GM19455 (cell line): ENCODE results near the gene POP7.
"Not testable (repeated sequence)": the region's sequence is repeated elsewhere in the genome, so short reads cannot be mapped to it uniquely, and the experiment has no call there.

Source experiments
- ATAC-seq: cut with Tn5 transposase; IDR thresholded peaks from one replicate; pipeline ENCODE4 v1.9.1; 2021; ENCODE audit not compliant: unreplicated experiment

Gene POP7

GRCh38 chr7:100723732-100724275, 17.9 kb downstream of the POP7 start:
- ATAC-seq = no peak

- ATAC-seq = not testable (repeated sequence)
Observed at GRCh38 chr7:100724364-100724763, 18.4 kb downstream of the POP7 start.

GRCh38 chr7:100726996-100727761, 21.3 kb downstream of the POP7 start:
- no peak for ATAC-seq

GRCh38 chr7:100728196-100728595, 22.3 kb downstream of the POP7 start:
- ATAC-seq = no peak

- no peak for ATAC-seq
Observed at GRCh38 chr7:100730136-100730800, 24.3 kb downstream of the POP7 start.

- ATAC-seq = no peak
Observed at GRCh38 chr7:100731937-100732636, 26.2 kb downstream of the POP7 start.

GRCh38 chr7:100735730-100736129, 29.8 kb downstream of the POP7 start:
- no peak for ATAC-seq

- ATAC-seq = no peak
Observed at GRCh38 chr7:100736671-100737070, 30.8 kb downstream of the POP7 start.

GRCh38 chr7:100739934-100740333, 34.0 kb downstream of the POP7 start:
- no peak for ATAC-seq

- no peak for ATAC-seq
Observed at GRCh38 chr7:100744605-100745004, 38.7 kb downstream of the POP7 start.

GRCh38 chr7:100745184-100745583, 39.3 kb downstream of the POP7 start:
- ATAC-seq = no peak

GRCh38 chr7:100752994-100753393, 47.1 kb downstream of the POP7 start:
- no peak for ATAC-seq

- ATAC-seq = no peak
Observed at GRCh38 chr7:100753750-100754149, 47.8 kb downstream of the POP7 start.
